Epithelial cell of esophagus (primary cell): ENCODE results near the gene CTAG1B.
A peak's percentile ranks its signal among the peaks of the same experiment; 100 is the strongest.

Experiments
- DNase-seq: peaks from one replicate; pipeline ENCODE4 v3.0.0; 2010; ENCODE audit warnings: low read depth
- H3K4me3 ChIP-seq: 2 replicates; pipeline ENCODE4 v1.5.1; 2011; ENCODE audit warnings: mild to moderate bottlenecking, low read length, control low read depth
- CTCF ChIP-seq: IDR thresholded peaks from 2 replicates; pipeline ENCODE4 v1.5.1; 2011; ENCODE audit warnings: low read depth, mild to moderate bottlenecking, low read length, control low read depth, inconsistent platforms; ENCODE audit not compliant: insufficient read depth; ENCODE audit errors: missing control alignments

The CTAG1B gene

GRCh38 chrX:154599531-154599930 lies 19.6 kb downstream of the CTAG1B start:
- no peak for TF ChIP-seq CTCF
- no peak for DNase-seq
- no peak overlapping the region for H3K4me3 ChIP-seq

- DNase-seq: no peak
- no peak overlapping the region for H3K4me3 ChIP-seq
- no peak for TF ChIP-seq CTCF
Measured at GRCh38 chrX:154598656-154599055, 20.4 kb downstream of the CTAG1B start.

- no peak for TF ChIP-seq CTCF
- no peak overlapping the region for H3K4me3 ChIP-seq
- no peak for DNase-seq
Measured at GRCh38 chrX:154597221-154597620, 21.9 kb downstream of the CTAG1B start.

- no peak overlapping the region for H3K4me3 ChIP-seq
- peak; percentile 87 for DNase-seq
- peak; percentile 8 for TF ChIP-seq CTCF
Measured at GRCh38 chrX:154596290-154596929, 22.7 kb downstream of the CTAG1B start.

- no peak for TF ChIP-seq CTCF
- H3K4me3 ChIP-seq: no peak overlapping the region
- DNase-seq: no peak
Measured at GRCh38 chrX:154595559-154596249, 23.4 kb downstream of the CTAG1B start.

- DNase-seq: no peak
- no peak for TF ChIP-seq CTCF
- H3K4me3 ChIP-seq: no peak overlapping the region
Measured at GRCh38 chrX:154594491-154594890, 24.6 kb downstream of the CTAG1B start.

- no peak for DNase-seq
- no peak for TF ChIP-seq CTCF
- H3K4me3 ChIP-seq: no peak overlapping the region
Measured at GRCh38 chrX:154593201-154593600, 25.9 kb downstream of the CTAG1B start.
